NCI-H2081 (cell line): ENCODE results near the gene DCAF11.
"Not testable (repeated sequence)": the region's sequence is repeated elsewhere in the genome, so short reads cannot be mapped to it uniquely, and the experiment has no call there.

Experiments used
- DNase-seq, 2 experiments: peaks; one replicate each; lab custom pipeline; 2025; lab: John Stamatoyannopoulos, UW

Gene DCAF11

GRCh38 chr14:24096545-24097181 is 17.9 kb upstream of the DCAF11 start:
- no peak for DNase-seq

GRCh38 chr14:24098229-24098926 is 16.2 kb upstream of the DCAF11 start:
- no peak for DNase-seq

- DNase-seq: peak in 1 of 2 experiments; percentile 27
Observed at GRCh38 chr14:24098927-24099813, 15.4 kb upstream of the DCAF11 start.

- no peak for DNase-seq
Observed at GRCh38 chr14:24100197-24100981, 14.2 kb upstream of the DCAF11 start.

- no peak for DNase-seq
Observed at GRCh38 chr14:24100982-24101494, 13.5 kb upstream of the DCAF11 start.

GRCh38 chr14:24102357-24103048 is 12.1 kb upstream of the DCAF11 start:
- no peak for DNase-seq

- DNase-seq: no peak
Observed at GRCh38 chr14:24103451-24103850, 11.1 kb upstream of the DCAF11 start.

- not testable (repeated sequence) for DNase-seq
Observed at GRCh38 chr14:24105609-24106239, 8.9 kb upstream of the DCAF11 start.

GRCh38 chr14:24106672-24107271 is 7.8 kb upstream of the DCAF11 start:
- DNase-seq: no peak

- DNase-seq: no peak
Observed at GRCh38 chr14:24108336-24108874, 6.2 kb upstream of the DCAF11 start.

- no peak for DNase-seq
Observed at GRCh38 chr14:24110060-24110459, 4.5 kb upstream of the DCAF11 start.

GRCh38 chr14:24110523-24110922 is 4.1 kb upstream of the DCAF11 start:
- DNase-seq: no peak

GRCh38 chr14:24113379-24113800 is 1.2 kb upstream of the DCAF11 start:
- no peak for DNase-seq

GRCh38 chr14:24113801-24114531 is 611 bp upstream of the DCAF11 start:
- peak; percentile 74 to 92 for DNase-seq

- DNase-seq: no peak
Observed at GRCh38 chr14:24115422-24116127, 998 bp downstream of the DCAF11 start.

- no peak for DNase-seq
Observed at GRCh38 chr14:24116128-24116814, 1.7 kb downstream of the DCAF11 start.

GRCh38 chr14:24117179-24117578 is 2.6 kb downstream of the DCAF11 start:
- no peak for DNase-seq

- DNase-seq: no peak
Observed at GRCh38 chr14:24119691-24120090, 5.1 kb downstream of the DCAF11 start.
